Measurements from ENCODE around the gene RHOT2.
A peak's percentile ranks its signal among the peaks of the same experiment; 100 is the strongest.

The RHOT2 gene

DNA sequence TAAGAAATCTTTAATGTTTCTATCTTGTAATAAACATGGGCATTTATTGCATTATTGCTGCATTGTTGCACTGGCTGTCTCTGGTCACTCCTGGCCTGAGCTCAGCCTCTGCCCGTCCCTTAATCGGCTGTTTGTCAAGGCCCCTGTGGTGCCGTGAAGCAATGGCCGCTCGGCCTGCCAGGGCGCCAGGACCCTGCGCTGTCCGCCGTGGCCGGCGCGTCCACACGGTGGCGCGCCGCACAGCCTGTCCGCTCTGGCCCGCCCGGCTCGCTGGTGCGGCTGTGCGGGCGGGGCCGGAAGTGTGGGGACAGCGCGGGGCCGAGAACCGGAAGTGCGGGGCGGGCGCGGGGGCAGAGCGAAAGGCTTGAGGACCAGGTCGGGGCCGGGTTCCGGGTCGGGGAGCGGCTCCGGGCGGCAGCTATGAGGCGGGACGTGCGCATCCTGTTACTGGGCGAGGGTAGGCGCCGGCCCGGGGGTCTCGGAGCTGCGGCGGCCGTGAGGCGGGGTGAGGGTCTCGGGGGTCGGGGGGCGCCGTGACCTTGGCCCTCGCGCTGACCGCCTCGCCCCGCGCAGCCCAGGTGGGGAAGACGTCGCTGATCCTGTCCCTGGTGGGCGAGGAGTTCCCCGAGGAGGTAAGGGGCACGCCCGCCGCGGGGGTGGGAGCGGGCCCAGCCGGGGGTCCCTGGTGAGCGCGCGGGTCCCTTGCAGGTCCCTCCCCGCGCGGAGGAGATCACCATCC is at the start of gene RHOT2:
Gene RHOT2 (plus strand): TSS at position 353 of the 739 bp plus-strand sequence. CDS start 68 bp downstream, at position 421.
- peak; percentile 69 for DNase-seq (ENCODE audit: low read depth in 2 of 2)

GRCh38 chr16:619476-620100 is 48.3 kb upstream of the RHOT2 start:
- no peak for DNase-seq (ENCODE audit: low read depth in 2 of 2)

DNA sequence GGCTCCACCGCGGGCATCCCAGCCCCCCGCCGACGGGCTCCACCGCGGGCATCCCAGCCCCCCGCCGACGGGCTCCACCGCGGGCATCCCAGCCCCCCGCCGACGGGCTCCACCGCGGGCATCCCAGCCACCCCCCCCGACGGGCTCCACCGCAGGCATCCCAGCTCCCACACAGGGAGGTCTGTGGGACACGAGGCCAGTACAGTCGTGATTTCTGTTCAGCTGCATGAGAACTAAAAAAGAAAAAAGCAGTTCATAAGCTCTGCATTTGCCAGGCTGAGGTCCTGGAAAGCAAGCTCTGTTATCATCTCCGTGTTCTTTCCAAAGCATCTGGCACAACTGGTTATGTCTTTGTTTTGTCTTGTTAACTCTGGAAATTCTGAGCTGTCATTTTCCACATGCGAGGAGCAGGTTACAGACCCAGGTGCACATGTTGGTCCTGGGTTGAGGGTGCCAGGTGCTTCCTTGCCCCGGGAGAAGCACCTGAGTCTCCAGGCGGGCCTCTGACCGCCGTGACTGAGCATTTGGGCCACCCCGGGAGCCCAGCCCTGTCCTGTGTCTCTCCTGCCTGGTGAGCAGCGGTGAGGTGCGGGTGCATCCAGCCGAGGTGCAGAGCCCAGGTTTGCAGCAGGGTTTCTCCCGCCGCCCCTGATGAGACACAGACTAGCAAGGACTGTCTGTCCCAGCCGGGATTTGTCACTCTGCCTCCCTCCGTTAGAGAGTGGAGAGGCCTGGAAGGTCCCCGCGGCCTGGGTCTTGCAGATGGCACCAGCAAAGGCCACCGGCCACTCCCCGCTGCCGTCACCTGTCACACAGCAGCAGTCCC is 47.0 kb upstream of the RHOT2 start:
- DNase-seq (ENCODE audit: low read depth in 2 of 2): no peak

DNA sequence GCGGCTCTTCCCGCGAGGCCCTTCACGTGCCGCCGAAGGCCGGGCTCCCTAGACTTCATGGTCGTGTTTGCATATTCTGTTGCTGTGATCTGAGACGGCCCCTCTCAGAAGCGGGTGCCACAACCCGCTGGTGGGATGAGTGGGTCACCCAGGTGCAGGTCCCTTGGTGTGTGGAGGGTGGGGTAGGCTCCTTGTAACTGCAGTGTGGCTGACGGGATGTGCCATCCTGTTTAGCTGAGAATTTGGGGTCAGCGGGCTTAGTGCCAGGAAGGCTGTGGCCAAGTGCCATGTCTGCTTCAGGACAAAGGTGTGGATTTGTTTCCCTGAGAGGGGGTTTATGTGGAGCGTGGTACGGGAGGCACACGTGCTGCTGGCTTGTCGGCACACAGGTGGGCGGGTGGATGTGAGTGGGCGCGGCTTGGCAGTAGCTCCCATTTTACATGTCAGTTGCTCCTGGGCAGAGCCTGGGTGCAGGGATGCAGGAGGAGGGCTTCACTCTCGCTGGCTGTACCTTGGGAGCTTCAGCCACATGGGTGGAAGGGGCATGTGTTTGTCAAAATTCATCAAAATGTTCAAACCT is 46.3 kb upstream of the RHOT2 start:
- no peak for DNase-seq (ENCODE audit: low read depth in 2 of 2)

GRCh38 chr16:622920-623280 is 45.0 kb upstream of the RHOT2 start:
- no peak for DNase-seq (ENCODE audit: low read depth in 2 of 2)

DNA sequence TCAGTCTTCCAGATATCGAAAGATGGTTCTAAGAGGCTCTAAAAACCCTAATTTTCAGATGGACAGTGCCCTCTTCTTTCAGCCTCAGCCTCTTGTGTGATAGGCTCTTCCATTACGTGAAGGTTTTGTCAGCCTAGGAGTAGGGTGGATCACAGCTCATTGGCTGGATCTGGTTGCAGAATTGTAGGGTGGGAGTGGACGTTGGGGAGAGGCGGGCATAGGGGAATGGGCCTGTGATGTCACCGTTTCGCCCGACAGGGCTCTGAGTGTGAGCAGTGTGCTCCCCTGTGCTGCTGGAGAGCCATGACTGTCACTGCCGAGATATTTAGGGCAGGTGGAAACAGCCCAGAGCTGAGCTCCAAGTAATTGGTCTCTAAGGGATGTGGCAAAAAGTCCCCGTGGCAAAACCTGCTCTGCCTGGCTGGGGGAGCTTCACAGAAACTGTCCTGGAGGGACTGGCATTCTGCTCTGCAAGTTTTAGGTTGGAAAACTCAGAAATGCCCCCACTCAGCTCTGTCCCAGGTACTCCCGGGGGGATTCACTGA is 43.3 kb upstream of the RHOT2 start:
- no peak for DNase-seq (ENCODE audit: low read depth in 2 of 2)

GRCh38 chr16:625117-625976 is 42.6 kb upstream of the RHOT2 start:
- DNase-seq (ENCODE audit: low read depth in 2 of 2): no peak

DNA sequence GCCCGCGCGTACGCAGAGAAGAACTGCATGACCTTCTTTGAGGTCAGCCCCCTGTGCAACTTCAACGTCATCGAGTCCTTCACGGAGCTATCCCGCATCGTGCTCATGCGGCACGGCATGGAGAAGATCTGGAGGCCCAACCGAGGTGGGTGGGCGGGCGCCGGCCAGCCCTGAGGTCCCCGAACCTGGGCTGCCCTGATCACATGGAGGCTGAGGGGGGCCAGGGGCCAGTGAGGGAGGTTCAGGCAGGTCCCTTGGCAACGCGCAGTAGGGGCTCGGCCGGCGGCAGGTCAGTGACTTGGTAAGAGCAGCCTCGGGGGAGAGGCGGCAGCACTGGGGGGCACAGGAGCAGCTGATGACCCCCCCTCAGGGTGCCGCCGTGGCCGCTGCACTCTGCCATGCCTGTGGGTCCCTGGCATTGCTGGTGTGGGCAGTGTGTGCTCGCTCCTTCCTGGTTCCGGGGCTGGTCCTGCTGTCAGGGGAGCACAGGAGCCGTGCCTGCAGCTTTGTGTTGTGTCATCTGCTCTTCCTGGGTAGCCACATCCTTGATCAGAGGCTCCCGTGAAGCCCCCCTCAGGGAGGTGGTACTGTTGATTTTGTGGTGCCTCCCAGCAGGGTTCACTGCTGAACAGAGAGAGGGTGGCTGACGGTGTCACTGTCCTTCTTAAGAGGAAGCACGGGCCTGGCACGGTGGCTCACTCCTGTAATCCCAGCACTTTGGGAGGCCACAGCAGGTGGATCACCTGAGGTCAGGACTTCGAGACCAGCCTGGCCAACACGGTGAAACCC is 41.8 kb upstream of the RHOT2 start:
- no peak for DNase-seq (ENCODE audit: low read depth in 2 of 2)

GRCh38 chr16:626787-627453 is 41.0 kb upstream of the RHOT2 start:
- peak; percentile 75 to 77 for DNase-seq (ENCODE audit: low read depth in 2 of 2)

DNA sequence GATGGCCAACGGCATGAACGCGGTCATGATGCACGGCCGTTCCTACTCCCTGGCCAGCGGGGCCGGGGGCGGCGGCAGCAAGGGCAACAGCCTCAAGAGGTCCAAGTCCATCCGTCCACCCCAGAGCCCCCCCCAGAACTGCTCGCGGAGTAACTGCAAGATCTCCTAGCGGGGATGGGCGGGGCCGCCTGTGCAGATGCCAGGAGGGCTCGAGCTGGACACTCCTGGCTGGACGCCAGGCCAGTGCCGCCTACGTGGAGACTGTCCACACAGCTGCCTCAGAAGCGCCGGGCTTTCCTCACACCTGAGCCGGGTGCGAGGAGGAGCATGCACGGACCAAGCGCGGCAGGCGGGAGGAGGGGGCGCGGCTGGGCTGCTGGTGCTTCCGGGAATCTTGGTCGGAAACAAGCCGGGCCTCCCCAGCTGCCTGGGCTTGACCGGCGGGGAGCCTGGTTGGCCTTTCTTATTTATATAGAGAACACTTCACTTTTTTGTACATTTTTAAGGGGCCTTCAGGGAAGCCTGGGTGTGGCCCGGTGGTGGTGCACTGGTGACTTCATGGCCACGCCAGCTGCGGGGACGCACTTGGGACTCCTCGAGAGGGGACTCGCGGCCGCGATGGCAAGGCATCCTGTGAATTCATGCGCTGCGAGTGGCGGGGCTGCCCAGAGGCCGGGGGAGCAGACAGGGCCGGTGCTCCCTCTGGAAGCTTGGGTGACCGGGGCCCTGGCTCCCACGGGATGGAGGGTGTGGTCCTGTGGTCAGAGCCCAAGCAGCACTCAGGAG is 40.3 kb upstream of the RHOT2 start:
- no peak for DNase-seq (ENCODE audit: low read depth in 2 of 2)

DNA sequence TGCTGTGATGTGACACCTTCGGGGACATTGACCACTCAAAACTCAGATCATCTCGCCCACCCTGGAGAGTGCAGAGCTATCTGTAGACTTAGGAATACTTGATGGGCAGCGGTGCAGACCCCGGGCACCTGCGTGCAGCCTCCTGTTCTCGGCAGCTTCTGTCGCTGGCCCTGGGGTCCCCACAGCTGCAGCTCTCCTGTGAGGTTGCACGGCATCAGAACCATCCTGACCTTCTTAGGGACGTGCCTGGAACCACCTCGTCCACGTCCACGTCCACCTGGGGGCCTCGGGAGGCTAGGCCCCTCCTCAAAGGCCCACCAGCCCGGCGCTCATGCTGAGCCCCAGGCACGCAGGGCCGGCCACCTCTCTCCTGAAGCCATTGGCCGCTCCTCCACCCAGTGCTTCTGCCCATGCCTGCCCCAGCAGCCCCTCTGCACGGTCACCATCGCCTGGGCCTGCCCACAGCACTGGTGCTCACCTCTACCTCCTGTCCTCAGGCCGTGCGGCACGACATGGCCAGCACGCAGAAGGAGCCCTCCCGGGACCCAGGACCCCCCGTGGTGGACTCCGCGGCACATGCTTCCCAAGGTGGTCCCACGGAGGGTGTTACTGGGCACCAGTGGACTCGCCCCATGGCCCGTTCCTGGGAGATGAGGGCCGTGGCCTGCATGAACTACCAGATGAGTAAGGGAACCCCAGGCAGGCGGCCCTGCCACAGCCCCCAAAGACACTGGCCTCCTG is 39.4 kb upstream of the RHOT2 start:
- no peak for DNase-seq (ENCODE audit: low read depth in 2 of 2)

DNA sequence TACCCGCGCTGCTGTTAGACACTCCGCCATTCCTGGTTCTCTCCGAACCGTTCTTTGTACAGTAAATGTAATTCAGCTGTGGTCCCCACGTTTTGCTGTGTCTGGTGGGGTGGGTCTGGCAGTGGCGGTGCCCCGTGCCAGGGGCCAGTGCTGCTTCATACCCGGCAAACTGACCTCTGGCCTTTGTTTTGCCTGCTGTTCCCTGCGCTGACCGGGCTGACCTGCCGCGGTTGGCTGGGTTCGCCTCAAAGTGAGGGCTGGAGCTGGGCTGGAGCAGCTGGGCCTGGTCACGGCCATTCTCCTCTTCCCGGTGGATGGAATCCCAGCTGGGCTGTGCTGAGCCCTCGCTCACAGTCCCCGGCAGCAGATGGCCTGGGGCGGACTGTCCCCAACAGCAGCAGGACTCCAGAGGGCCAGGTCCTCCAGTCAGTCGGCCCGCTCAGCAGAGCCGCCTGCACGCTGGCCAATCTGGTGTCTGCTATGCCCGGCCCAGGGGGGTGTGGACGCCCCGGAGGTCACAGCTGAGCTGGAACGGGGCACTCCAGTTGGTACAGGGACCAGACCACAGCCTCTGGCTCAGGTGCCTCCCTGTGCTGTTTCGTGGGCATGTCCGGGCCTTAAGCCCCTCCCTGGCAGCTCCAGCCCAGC is 38.6 kb upstream of the RHOT2 start:
- DNase-seq (ENCODE audit: low read depth in 2 of 2): no peak

DNA sequence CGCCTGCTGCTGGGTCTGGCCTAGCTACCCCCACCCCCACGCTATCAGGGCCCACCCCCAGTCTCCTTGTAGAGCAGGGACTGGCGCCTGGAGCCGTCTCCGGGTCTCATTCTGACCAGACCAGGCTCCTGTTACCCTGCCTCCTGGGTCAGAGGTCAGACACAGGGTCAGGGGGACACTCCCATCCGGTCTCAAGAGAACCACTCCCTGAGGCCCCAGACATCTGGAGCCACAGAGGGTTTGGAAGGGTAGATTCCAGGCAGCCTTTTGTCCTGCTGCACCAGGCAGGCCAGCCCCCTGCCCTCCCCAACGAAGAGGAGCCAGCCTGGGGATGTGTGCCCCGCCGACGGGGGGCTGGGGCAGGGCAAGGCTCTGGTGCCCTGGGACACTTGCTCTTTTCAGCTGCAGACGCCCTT is 38.1 kb upstream of the RHOT2 start:
- no peak for DNase-seq (ENCODE audit: low read depth in 2 of 2)

GRCh38 chr16:630249-630814 is 37.6 kb upstream of the RHOT2 start:
- DNase-seq (ENCODE audit: low read depth in 2 of 2): no peak

DNA sequence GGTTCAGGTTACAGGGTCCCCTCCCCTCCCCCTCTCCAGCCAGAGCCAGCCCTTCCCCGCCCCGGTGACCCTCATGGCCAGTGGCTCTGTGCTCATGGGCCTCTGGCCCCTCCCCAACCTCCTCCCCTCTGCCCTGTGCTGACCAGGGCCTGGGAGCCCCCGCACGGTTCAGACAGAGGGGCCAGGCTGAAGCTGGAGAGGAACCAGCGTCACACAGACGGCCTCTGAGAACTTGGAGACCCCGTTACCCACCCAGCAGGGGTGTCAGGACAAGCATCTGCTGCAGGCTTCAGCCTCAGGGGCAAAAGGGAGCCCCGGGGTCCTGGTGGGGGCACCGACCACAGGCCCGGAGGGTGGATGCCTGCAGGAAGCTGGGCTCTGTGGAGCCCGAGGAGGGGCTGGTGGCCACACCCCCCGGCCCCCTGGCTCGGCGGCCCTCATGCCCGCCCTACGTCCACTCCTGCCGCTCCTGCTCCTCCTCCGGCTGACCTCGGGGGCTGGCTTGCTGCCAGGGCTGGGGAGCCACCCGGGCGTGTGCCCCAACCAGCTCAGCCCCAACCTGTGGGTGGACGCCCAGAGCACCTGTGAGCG is 37.0 kb upstream of the RHOT2 start, which contains the start of gene WFIKKN1:
Gene WFIKKN1 (plus strand): TSS at position 171 of the 591 bp plus-strand sequence. CDS start 269 bp downstream, at position 440.
- no peak for DNase-seq (ENCODE audit: low read depth in 2 of 2)

DNA sequence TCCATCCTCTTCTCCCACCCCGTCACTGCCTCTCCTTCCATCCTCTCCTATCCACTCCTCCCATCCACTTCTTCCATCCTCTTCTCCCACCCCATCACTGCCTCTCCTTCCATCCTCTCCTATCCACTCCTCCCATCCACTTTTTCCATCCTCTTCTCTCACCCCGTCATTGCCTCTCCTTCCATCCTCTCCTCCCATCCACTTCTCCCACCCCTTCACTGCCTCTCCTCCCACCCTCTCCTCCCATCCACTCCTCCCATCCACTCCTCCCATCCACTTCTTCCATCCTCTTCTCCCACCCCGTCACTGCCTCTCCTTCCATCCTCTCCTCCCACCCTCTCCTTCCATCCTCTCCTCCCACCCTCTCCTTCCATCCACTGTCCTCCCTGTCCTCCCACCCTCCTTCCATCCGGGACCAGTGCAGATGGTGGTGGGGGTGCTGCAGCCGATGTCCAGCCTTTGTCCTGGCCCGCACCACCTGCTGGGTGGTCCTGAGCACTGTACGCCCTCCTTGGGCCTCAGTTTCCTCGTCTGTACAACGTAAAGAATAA is 36.0 kb upstream of the RHOT2 start:
- no peak for DNase-seq (ENCODE audit: low read depth in 2 of 2)

Data from fibroblast of skin of left quadriceps (primary cell).